Stomach (tissue), 4 donors: Measurements from ENCODE around the gene GBX2.

Experiments
- CTCF ChIP-seq, 7 experiments: fragments of 450-650 bp in 4 of 7; fragments of 200-600 bp in 3 of 7; sonication (generic) in 3 of 7; IDR thresholded peaks; one replicate each; pipeline ENCODE4 v1.5.1; 2016 to 2019; ENCODE audit warnings: antibody characterized with exemption in 7 of 7, control low read depth in 2 of 7, mild to moderate bottlenecking in 1 of 7
- EP300 ChIP-seq: sonication (generic); formaldehyde crosslinking; IDR thresholded peaks from one replicate; pipeline ENCODE4 v1.6.1; 2017; ENCODE audit warnings: antibody characterized with exemption
- POLR2A ChIP-seq, 4 donors: fragments of 450-650 bp; IDR thresholded peaks; one replicate each; pipeline ENCODE4 v1.6.1; 2016; ENCODE audit warnings: antibody characterized with exemption in 4 of 4, control low read depth in 2 of 4, mild to moderate bottlenecking in 1 of 4, moderate library complexity in 1 of 4
- POLR2AphosphoS5 ChIP-seq, 3 donors: sonication (generic); formaldehyde crosslinking; IDR thresholded peaks; one replicate each; pipeline ENCODE4 v1.6.1; 2016; ENCODE audit warnings: antibody characterized with exemption in 3 of 3

GRCh38 chr2:236194786-236195185, 26.6 kb upstream of the GBX2 start:
- no peak for TF ChIP-seq POLR2A (IDR thresholded peaks at IDR 0.05)
- TF ChIP-seq CTCF (IDR thresholded peaks at IDR 0.05), result no peak
- TF ChIP-seq EP300, result no peak
- no peak for TF ChIP-seq POLR2AphosphoS5 (IDR thresholded peaks at IDR 0.05)
